ENCODE data around the gene ZDHHC19.

Gene ZDHHC19

DNA sequence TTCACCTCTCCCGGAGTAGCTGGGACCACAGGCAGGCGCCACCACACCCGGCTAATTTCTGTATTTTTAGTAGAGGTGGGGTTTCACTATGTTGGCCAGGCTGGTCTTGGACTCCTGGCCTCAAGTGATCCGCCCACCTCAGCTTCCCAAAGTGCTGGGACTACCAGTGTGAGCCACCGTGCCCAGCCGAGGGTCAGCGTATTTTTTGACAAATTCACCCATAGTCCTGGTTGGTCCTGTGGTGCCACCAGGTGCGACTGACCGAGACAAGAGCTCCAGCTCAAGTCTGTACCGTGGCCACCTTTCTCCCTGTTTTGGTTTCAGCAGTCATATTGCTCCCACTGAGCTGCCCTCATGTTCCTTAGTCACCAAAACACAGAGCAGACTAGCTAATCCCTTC is 13.9 kb upstream of the ZDHHC19 start:
- TF ChIP-seq, protein P1, sequence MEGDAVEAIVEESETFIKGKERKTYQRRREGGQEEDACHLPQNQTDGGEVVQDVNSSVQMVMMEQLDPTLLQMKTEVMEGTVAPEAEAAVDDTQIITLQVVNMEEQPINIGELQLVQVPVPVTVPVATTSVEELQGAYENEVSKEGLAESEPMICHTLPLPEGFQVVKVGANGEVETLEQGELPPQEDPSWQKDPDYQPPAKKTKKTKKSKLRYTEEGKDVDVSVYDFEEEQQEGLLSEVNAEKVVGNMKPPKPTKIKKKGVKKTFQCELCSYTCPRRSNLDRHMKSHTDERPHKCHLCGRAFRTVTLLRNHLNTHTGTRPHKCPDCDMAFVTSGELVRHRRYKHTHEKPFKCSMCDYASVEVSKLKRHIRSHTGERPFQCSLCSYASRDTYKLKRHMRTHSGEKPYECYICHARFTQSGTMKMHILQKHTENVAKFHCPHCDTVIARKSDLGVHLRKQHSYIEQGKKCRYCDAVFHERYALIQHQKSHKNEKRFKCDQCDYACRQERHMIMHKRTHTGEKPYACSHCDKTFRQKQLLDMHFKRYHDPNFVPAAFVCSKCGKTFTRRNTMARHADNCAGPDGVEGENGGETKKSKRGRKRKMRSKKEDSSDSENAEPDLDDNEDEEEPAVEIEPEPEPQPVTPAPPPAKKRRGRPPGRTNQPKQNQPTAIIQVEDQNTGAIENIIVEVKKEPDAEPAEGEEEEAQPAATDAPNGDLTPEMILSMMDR (IDR thresholded peaks at IDR 0.05; ENCODE audit: extremely low read depth, insufficient read depth, missing control alignments): no peak
- in situ Hi-C loops (cut with MboI; ENCODE audit: low pct_unique_long_range_greater_than_20kb, low sequenced_read_pairs, unreplicated experiment): no loop called here
- DNase-seq (ENCODE audit: low spot score): no peak

DNA sequence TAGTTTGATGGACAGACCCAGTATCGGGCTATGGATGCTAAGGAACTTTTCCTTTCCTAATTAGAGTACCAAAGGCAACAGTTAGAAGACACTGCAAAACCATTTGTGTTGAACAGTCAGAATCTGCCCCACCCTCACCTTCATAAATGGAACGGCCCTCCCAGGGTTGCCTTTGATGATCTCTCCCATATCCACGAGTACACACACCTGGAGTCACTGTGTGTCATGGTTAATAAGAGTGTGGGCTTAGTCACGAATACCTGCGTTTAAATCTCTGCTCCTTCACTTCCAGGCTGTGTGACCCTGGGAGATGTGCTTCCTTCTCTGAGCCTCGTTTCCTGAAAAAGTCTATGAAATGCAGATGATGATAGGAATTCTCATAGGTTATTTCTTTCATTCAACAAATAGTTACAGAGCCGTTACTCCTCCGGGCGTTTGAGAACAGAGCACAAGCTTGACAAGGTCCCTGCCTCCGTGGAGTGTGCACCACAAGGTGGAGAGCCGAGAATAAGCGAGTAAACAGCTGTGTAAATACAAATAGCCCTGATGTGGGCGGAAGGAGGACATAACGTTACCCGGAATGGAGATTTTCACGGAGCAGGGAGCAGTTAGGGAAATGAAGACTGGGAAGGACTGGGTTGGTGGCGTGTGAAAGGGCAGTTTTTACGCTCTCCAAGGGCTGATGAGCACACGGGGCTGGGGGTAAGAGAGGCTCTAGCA is 11.8 kb upstream of the ZDHHC19 start:
- in situ Hi-C loops (cut with MboI; ENCODE audit: low pct_unique_long_range_greater_than_20kb, low sequenced_read_pairs, unreplicated experiment): no loop called here

DNA sequence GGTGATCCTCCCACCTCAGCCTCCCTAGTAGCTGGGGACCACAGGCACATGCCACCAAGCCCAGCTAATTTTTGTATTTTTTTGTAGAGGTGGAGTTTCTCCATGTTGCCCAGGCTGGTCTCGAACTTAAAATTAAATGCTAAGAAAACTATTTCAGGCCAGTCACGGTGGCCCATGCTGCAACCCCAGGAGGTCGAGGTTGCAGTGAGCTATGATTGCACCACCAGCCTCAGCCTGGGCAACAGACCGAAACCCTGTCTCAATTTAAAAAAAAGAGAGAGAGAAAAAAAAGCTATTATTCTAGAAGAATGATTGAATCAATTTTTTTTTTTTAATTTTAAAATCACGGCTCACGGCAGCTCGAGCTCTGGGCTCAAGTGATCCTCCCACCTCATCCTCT is 9.8 kb upstream of the ZDHHC19 start:
- in situ Hi-C loops (cut with MboI; ENCODE audit: low pct_unique_long_range_greater_than_20kb, low sequenced_read_pairs, unreplicated experiment): no loop called here
- DNase-seq (ENCODE audit: low spot score): no peak
- TF ChIP-seq, protein P1 (IDR thresholded peaks at IDR 0.05; ENCODE audit: extremely low read depth, insufficient read depth, missing control alignments): no peak

More for the DNA sequence above, 11.8 kb upstream of the ZDHHC19 start:
- TF ChIP-seq, protein P1 (IDR thresholded peaks at IDR 0.05; ENCODE audit: extremely low read depth, insufficient read depth, missing control alignments): no peak
- no peak for DNase-seq (ENCODE audit: low spot score)

DNA sequence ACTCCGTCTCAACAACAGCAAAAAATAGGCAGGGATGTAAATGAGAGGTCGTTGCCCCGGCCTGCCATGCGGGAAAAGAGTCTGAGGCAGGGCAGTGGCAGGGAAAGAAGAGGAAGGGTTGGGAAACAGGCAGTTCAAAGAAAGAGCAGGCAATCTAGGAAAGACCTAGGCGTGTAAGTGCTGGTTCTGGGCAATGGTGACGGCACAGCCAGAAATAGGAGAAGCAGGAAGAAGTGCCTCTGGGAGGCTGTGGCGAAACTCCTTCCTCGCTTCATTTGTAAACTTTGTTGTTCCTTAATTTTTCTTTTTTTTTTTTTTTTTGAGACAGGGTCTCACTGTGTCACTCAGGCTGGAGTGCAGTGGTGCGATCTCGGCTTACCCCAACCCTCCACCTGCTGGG is 9.4 kb upstream of the ZDHHC19 start:
- TF ChIP-seq, protein P1 (IDR thresholded peaks at IDR 0.05; ENCODE audit: extremely low read depth, insufficient read depth, missing control alignments): no peak

DNA sequence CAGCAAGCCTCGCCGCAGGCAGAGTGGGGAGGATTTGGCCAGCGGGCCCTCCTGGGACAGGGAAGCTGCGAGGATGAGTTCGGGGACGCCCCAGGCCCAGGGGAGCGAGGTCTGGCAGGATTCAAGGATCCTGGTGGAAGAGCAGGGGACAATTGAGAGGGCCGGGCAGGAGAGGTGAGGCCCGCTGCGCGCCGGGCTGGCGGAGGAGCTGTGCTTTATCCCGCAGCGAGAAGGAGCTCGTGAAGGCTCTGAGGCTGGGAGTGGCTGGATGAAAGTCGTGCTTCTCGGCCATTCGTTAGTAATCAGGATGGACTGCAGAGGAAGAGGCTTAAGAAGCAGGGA is 8.7 kb upstream of the ZDHHC19 start:
- no peak for DNase-seq (ENCODE audit: low spot score)
- TF ChIP-seq, protein P1 (IDR thresholded peaks at IDR 0.05; ENCODE audit: extremely low read depth, insufficient read depth, missing control alignments): no peak
- in situ Hi-C loops (cut with MboI; ENCODE audit: low pct_unique_long_range_greater_than_20kb, low sequenced_read_pairs, unreplicated experiment): no loop called here

More for the DNA sequence above, 9.4 kb upstream of the ZDHHC19 start:
- no peak for DNase-seq (ENCODE audit: low spot score)
- in situ Hi-C loops (cut with MboI; ENCODE audit: low pct_unique_long_range_greater_than_20kb, low sequenced_read_pairs, unreplicated experiment): no loop called here

DNA sequence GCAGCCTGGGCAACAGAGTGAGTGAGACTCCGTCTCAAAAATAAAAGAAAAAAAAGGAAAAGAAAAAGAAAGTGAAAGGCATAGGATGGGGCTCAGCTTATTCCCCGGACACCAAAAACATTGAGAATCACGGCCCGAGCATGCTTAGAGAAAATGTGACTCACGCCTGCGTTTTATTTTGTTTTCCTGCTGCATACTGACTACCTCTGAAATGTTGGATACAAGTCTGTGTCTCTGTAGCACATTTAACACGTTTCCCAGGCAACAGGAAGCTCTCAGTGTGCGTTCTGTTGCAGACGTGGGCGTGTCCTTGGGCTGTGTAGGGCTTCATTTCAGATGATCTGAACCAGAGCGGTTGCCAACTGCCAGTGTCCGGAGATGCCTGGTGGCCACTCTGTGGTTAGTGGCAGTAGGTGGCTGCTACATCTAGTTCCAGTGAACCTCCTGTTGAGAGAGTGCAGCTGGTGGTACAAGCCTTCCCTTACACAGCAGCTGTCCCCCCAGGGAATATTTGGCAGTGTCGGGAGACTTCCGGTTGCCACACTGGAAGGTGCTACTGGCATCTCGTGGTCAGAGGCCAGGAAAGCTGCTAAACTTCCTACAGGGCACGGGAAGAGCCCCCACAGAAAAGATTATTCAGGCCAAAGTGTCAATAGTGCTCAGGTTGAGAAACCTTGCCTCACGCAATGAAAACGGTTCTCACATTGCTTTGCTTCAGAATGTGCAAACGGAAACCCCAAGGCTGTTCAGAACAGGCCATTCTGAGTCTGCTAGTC is 8.2 kb upstream of the ZDHHC19 start:
- in situ Hi-C loops (cut with MboI; ENCODE audit: low pct_unique_long_range_greater_than_20kb, low sequenced_read_pairs, unreplicated experiment): no loop called here
- peak; percentile 77 for DNase-seq (ENCODE audit: low spot score)
- TF ChIP-seq, protein P1 (IDR thresholded peaks at IDR 0.05; ENCODE audit: extremely low read depth, insufficient read depth, missing control alignments): no peak
